Osteocyte (in vitro differentiated cells): ENCODE measurements around the gene PTPRN2. TPM values are rescaled to one million over a fixed set of nuclear protein-coding genes. Genes with fewer than 3 reads are reported as not detected.

Experiments
- DNase-seq: peaks from one replicate; pipeline ENCODE4 v3.0.0; 2021; ENCODE audit warnings: mixed read lengths; ENCODE audit not compliant: unreplicated experiment; ENCODE audit errors: extremely low spot score
- H3K27ac Mint-ChIP-seq: one replicate; pipeline ENCODE4 v1.8.0; 2021; ENCODE audit warnings: mild to moderate bottlenecking, mixed read lengths; ENCODE audit not compliant: unreplicated experiment
- H3K27me3 Mint-ChIP-seq: one replicate; pipeline ENCODE4 v1.8.0; 2021; ENCODE audit warnings: mixed read lengths; ENCODE audit not compliant: unreplicated experiment
- H3K36me3 Mint-ChIP-seq: one replicate; pipeline ENCODE4 v1.8.0; 2021; ENCODE audit warnings: mixed read lengths; ENCODE audit not compliant: unreplicated experiment
- H3K4me1 Mint-ChIP-seq: one replicate; pipeline ENCODE4 v1.8.0; 2021; ENCODE audit warnings: mixed read lengths; ENCODE audit not compliant: unreplicated experiment
- H3K4me3 Mint-ChIP-seq: one replicate; pipeline ENCODE4 v1.8.0; 2021; ENCODE audit warnings: mild to moderate bottlenecking, moderate library complexity, mixed read lengths; ENCODE audit not compliant: unreplicated experiment
- H3K9me3 Mint-ChIP-seq: one replicate; pipeline ENCODE4 v1.8.0; 2021; ENCODE audit warnings: mixed read lengths; ENCODE audit not compliant: unreplicated experiment
- total RNA-seq: library from RNA; stranded (reverse); gene quantifications from 2 replicates; pipeline ENCODE4 v1.2.1, GENCODE V29; 2021
- TF ChIP-seq, protein P1 (sequence below): fragments of 200-600 bp; sonication (generic); IDR thresholded peaks from 2 replicates; pipeline ENCODE4 v1.5.0; 2021; ENCODE audit warnings: antibody characterized with exemption, mild to moderate bottlenecking, moderate library complexity

PTPRN2 gene
- total RNA-seq, 1 donor from 2014 or later, result 0.59 TPM

DNA sequence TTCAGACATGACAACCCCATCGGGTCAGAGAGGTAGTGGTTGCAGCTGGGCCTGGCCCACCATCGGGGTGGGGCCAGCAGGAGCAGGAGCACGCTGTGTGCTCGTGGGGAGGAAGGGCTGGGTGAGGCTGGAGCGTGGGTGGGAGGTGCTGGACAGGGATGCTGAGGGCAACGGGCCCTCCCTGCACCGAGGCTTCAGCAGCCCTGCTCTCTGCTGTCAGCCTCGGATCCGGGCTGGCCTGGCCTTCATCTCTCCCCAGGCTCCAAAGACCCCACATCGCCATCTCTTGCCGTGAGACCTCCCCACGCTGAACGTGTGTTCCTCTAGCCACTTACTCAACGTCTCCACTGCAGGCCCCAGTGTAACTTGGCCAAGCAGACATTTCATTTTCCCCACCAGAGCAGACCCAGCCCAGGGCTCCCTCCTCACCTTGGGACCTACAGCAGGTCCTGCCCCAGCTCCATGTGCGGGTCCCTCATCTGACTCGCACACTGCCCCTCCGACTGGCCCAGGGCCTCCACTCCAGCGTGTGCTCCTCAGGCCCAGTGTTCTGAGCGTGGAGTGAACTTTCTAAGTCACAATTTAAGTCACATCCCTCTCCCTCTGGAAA lies 788.4 kb downstream of the PTPRN2 start:
- Mint-ChIP-seq H3K4me3 (no peak overlapping the region), H3K27me3 (no peaks in the 10 kb centered on the region), H3K4me1 (no peaks in the 10 kb centered on the region), H3K36me3 (no peaks in the 10 kb centered on the region), H3K27ac (no peak overlapping the region), H3K9me3 (peaks cover 14% of the 10 kb centered on the region)
- no peak for DNase-seq
- TF ChIP-seq, protein P1, sequence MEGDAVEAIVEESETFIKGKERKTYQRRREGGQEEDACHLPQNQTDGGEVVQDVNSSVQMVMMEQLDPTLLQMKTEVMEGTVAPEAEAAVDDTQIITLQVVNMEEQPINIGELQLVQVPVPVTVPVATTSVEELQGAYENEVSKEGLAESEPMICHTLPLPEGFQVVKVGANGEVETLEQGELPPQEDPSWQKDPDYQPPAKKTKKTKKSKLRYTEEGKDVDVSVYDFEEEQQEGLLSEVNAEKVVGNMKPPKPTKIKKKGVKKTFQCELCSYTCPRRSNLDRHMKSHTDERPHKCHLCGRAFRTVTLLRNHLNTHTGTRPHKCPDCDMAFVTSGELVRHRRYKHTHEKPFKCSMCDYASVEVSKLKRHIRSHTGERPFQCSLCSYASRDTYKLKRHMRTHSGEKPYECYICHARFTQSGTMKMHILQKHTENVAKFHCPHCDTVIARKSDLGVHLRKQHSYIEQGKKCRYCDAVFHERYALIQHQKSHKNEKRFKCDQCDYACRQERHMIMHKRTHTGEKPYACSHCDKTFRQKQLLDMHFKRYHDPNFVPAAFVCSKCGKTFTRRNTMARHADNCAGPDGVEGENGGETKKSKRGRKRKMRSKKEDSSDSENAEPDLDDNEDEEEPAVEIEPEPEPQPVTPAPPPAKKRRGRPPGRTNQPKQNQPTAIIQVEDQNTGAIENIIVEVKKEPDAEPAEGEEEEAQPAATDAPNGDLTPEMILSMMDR, result no peak

DNA sequence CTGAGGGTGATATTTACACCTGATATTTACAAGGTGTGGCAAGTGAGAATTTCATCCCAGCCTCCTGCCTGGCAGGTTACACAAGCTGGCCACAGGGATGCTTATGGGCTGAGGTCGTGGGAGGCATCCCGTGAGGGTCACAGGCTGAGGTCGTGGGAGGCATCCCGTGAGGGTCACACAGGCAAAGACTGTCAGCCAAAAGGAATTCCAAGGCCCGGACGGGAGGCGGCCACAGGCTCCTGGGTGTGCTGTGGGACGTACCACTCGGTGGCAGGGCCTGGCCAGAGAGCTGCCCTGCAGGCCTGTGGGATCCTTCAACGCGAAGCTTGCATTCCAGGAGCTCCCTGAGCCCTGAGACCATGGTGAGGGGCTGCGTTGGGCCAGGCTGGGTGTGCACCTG lies 790.3 kb downstream of the PTPRN2 start:
- Mint-ChIP-seq H3K36me3 (no peaks in the 10 kb centered on the region), H3K9me3 (peaks cover 5% of the 10 kb centered on the region), H3K4me3 (no peak overlapping the region), H3K27me3 (no peaks in the 10 kb centered on the region), H3K27ac (no peak overlapping the region), H3K4me1 (peaks cover 5% of the 10 kb centered on the region)
- TF ChIP-seq, protein P1, result no peak
- no peak for DNase-seq

DNA sequence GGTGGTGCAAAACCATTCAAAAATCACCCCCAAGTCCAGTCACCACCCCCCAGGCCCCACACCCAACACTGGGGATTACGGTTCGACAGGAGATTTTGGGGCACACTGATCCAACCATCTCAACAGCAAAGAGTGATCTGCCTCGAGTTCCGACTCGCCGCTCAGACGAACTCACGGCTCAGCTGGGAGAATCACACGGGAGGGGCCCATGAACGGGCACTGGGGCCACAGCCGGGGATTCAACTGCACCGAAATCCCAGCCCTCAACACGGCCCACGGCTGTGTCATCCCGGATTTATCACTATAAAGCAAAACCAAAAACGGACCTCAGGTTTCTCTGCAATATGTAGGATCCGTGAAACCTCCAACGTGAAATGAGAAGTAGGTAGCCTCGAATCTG lies 790.8 kb downstream of the PTPRN2 start:
- H3K4me3 Mint-ChIP-seq, result no peak overlapping the region
- no peaks in the 10 kb centered on the region for H3K36me3 Mint-ChIP-seq
- no peaks in the 10 kb centered on the region for H3K27me3 Mint-ChIP-seq
- H3K9me3 Mint-ChIP-seq, result no peaks in the 10 kb centered on the region
- TF ChIP-seq, protein P1, result no peak
- DNase-seq, result no peak
- H3K4me1 Mint-ChIP-seq, result peaks cover 5% of the 10 kb centered on the region
- no peak overlapping the region for H3K27ac Mint-ChIP-seq

DNA sequence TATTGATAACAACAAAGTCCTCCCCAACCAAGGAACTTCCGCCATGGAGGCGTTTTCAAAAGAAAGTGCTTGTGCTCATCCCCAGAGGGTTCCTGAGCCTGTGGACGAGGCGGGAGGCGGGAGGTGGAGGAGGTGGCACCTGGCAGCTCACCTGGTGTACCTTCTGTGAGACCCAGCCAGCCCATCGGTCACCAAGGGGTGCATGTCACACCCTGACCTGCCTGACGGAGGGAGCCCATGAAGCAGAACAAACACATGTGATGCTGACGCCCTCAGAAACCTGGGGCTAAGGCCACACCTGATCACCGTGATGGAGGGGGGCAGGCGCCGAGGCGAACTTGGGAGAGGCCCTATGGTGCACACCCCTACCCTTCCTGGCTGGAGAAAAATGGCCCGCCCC lies 792.0 kb downstream of the PTPRN2 start:
- TF ChIP-seq, protein P1, result no peak
- Mint-ChIP-seq H3K9me3 (no peaks in the 10 kb centered on the region), H3K27me3 (no peaks in the 10 kb centered on the region), H3K36me3 (no peaks in the 10 kb centered on the region), H3K4me3 (no peak overlapping the region), H3K4me1 (peaks cover 5% of the 10 kb centered on the region), H3K27ac (no peak overlapping the region)
- no peak for DNase-seq

DNA sequence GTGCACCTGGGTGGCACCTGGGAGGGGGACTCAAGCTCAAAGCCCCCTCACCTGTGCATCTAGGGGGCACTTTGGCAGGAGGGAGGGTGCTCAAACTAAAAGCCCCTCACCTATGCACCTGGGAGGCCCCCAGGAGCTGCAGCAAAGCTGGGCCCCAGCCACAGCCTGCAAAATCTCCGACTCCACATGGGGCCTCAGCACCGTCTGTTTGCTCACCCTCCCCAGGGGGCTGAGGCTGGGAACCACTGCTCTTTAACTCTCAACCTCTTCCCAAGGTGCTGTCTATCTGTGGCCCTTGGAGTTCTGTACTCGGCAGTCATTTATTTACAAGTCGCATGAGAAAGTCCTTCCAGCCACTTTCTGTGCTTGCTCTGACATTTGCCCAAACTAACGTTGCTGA lies 792.4 kb downstream of the PTPRN2 start:
- Mint-ChIP-seq H3K36me3 (no peaks in the 10 kb centered on the region), H3K27me3 (no peaks in the 10 kb centered on the region), H3K27ac (no peak overlapping the region), H3K4me3 (no peak overlapping the region), H3K4me1 (peaks cover 5% of the 10 kb centered on the region), H3K9me3 (no peaks in the 10 kb centered on the region)
- TF ChIP-seq, protein P1, result no peak
- no peak for DNase-seq
